Stimulated activated CD4-positive, alpha-beta T cell treated with anti-CD3 and anti-CD28 coated beads, Interleukin-15, amount 100 ng/mL, for 24 hours (primary cell): ENCODE measurements around the gene FBXL12.
"Not testable (repeated sequence)": the region's sequence is repeated elsewhere in the genome, so short reads cannot be mapped to it uniquely, and the experiment has no call there.

Experiments used
- DNase-seq: peaks from one replicate; pipeline ENCODE4 v3.0.0-alpha.2; 2020

The FBXL12 gene

DNA sequence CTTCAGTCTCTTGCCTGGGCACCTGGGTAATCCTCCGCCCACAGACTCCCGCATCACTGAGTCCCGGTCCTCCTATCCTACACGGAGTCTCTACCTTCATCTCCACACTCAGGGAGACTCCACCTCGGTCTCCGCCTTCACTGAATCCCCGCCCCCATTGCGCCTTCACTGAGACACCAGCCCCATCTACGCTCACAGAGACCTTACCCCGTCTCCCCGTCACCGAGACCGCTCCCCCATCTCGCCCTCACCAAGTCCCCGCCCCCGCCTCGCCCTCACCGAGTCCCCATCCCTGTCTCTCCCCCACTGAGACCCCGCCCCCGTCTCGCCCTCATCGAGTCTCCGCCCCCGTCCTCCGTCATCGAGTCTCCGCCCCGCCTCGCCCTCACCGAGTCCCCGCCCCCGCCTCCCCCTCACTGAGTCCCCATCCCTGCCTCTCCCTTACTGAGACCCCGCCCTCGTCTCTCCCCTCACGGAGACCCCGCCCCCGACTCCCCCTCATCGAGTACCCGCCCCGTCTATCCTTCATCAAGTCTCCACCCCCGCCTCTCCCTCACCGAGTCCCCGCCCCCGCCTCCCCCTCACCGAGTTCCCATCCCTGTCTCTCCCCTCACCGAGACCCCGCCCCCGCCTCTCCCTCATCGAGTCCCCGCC, 27.2 kb downstream of the FBXL12 start:
- peak; percentile 94 for DNase-seq

- not testable (repeated sequence) for DNase-seq
Measured at GRCh38 chr19:9791073-9791367, 27.9 kb downstream of the FBXL12 start.

- DNase-seq: not testable (repeated sequence)
Measured at GRCh38 chr19:9789579-9789978, 29.3 kb downstream of the FBXL12 start.

DNA sequence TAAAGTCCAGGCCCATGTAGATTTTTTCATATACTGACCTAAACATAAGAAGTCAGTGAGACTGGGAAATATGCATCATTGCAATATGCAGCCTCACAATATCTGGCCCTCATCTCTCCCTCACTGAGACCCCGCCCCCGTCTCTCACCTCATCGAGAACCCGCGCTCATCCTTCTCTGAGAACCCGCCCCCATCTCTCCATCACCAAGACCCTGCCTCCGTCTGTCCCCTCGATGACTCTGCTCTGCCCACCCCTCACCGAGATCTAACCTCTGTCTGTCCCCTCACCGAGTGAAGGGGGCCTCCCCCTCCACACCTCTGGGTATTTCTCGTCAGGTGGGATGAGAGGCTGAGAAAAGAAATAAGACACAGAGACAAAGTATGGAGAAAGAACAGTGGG, 29.8 kb downstream of the FBXL12 start:
- no peak for DNase-seq

DNA sequence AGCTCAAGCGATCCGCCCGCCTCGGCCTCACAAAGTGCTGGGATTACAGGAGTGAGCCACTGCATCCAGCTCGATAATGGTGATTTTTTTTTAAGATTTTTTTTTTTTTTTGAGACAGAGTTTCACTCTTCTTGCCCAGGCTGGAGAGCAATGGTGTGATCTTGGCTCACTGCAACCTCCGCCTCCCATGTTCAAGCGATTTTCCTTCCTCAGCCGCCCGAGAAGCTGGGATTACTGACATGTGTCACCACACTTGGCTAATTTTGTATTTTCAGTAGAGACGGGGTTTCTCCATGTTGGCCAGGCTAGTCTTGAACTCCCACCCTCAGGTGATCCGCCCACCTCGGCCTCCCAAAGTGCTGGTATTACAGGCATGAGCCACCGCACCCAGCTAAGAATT, 30.3 kb downstream of the FBXL12 start:
- not testable (repeated sequence) for DNase-seq

- DNase-seq: no peak
Measured at GRCh38 chr19:9786819-9787218, 32.1 kb downstream of the FBXL12 start.

- no peak for DNase-seq
Measured at GRCh38 chr19:9786342-9786741, 32.5 kb downstream of the FBXL12 start.

DNA sequence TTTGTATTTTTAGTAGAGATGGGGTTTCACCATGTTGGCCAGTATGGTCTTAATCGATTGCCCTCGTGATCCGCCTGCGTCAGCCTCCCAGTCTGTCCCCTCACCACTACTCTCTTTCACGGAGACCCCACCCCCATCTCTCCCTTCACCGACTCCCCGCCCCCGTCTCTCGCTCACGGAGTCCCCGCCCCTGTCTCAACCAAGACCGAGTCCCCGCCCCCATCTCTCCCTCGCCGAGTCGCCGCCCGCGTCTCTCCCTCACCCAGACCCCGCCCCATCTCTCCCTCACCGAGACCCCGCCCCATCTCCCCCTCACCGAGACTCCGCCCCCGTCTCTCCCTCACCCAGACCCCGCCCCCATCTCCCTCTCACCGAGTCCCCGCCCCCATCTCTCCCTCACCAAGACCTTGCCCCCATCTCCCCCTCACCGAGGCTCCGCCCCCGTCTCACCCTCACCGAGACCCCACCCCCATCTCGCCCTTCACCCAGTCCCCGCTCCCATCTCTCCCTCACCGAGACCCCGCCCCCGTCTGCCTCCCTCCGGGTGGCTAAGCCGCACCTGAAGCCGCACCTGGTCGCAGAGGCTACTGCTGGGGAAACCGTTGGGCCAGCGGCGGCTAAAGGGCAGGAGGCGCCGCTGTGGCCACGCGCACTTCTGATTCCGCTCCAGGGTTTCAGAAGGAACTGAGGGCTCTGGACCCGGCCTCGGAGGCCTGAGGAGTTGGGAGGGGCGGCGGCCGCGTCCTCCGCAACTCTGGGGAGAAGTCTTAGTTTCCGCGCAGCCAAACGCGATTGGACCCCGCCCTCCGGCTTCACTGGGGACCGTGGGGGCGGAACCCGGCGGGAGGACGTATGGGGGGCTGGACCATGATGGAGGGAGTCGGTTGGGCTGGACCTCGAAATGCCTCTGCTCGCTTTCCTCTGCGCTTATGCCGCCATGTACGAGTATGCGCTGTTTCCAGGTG, 33.2 kb downstream of the FBXL12 start:
- peak; percentile 100 for DNase-seq

DNA sequence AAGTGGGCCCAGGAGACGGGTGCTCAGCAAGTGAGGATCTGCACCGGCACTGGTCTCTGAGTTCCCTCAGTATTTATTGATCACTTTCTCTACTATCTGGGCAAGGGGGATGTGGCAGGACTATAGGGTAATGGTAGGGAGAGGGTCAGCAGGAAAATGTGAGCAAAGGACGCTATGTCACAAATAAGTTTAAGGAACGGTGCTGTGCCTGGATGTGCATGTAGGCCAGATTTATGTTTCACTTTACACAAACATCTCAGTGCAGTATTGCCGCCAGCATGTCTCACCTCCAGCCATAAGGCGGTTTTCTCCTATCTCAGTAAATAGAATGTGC, 34.7 kb downstream of the FBXL12 start:
- DNase-seq: not testable (repeated sequence)

DNA sequence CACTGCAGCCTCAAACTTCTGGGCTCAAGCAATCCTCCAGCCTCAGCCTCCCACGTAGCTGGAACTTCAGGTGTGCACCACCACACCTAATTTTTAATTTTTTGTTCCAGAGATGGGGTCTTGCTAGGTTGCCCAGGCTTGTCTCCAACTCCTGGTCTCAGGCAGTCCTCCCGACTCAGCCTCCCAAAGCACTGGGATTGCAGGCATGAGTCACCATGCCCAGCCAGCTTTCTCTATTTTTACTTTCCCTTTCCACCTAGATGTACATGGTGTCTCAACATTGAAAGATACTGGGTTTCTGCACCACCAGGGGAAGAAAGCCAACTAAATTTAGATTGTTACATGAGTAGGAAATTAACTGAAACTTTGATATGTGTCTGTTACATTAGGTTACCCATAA, 36.5 kb downstream of the FBXL12 start:
- DNase-seq: no peak

DNA sequence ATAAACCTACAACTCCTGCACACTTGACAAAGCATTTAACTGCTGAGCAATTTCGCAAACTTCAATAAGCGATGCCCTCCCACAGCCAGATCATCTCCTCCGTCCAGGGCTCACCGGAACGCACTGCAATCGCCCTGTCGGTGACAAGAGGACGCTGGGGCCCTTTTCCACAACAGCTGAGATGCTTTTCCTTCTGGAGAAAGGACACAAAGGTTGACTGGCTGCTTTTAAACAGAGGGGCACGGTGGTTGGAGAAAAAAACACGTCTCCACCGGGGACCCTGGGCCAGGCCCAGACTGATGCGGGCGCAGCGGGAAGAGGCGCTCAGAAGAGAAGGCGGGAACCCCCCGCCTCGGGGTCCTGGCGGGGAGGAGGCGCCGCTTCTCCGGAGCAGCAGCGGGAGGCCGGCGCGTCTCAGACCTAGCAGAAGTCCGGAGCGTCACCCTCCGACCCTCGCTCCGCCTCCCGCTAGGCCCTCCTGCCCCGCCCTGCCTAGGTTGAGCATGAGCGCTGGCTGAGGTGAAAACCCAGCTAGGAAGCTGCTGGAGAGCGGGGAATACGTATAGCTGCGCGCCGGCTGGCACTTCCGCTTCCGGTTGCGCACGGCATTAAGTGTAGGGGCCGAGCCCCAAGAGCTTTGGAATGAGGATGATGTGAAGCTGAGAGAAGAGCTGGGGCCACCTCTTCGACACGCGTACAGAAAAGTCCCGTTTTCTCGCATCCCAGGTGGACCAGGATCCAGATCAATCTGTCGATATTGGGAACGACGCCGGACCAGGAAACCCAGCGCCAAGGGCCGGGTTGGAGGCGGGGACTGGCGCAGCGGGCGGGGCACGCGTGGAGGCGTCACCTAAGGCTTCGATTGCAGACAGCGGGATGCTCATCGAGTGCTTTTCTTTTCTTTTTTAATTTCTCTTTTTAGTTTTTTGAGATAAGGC, 50.4 kb downstream of the FBXL12 start, which contains the start of gene ZNF846:
Gene ZNF846, minus strand, starts transcription at position 564 of the 938 bp plus-strand sequence. CDS start 3,788 bp downstream, outside the sequence.
- peak; percentile 96 for DNase-seq
